HG03025 (cell line): Measurements from ENCODE around the gene CAMK2D.

Experiments used
- ATAC-seq: cut with Tn5 transposase; IDR thresholded peaks from one replicate; pipeline ENCODE4 v1.9.1; 2021; ENCODE audit warnings: mild to moderate bottlenecking, moderate library complexity; ENCODE audit not compliant: unreplicated experiment, low FRiP score

Gene CAMK2D

GRCh38 chr4:113616443-113616842, 145.1 kb downstream of the CAMK2D start:
- no peak for ATAC-seq

DNA sequence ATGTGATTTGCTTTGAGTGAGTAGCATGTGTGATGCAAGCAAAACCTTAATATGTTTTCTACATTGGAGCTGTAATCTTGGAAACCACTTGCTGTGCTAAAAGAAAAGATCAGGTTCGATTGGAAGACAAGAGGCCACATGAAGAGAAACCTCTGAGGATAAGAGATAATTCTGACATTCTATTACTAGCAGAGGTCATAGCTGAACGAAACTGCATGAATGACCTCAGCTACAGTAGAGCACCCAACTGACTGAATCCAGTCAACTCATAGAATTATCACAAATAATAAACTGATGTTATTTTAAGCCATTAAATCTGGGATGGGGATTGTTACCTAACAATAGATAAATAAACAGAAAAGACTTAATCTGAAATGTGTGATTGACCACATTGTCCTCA, 147.1 kb downstream of the CAMK2D start:
- no peak for ATAC-seq

DNA sequence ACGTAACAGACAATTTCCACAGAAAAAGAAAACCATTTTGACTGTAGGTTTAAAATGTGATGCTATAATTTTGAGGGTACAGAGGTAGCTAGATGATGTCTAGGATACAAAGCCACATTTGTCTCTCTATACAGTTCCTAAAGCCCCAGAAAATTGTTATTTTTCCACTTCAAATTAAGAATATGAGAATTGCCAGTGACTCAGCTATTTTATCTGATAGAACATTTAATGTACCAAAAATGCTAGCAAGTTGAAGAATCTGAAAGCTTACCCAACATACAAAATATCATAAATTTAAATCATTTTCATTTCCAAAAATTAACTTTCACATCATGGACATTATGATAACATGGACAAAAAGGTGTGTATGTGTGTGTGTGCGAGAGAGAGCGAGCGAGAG, 148.0 kb downstream of the CAMK2D start:
- ATAC-seq = no peak

DNA sequence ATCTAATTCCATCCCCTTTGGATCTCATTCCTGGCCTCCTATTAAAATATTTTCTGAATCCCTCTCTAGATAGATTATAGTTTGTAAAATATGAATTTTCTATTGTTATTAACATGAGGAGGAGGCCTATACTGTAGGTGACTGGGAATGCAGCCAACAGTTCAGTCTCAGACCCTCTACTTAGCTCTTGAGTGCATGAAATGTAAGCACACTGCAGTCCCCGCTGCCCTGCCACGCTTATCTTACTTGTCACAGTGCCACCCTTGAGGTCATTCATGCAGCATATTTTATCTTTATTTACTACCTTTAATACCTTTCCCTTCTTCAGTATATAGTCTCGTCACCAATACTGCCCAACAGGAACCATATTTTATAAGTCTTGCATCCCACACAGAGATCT, 151.0 kb downstream of the CAMK2D start:
- no peak for ATAC-seq

DNA sequence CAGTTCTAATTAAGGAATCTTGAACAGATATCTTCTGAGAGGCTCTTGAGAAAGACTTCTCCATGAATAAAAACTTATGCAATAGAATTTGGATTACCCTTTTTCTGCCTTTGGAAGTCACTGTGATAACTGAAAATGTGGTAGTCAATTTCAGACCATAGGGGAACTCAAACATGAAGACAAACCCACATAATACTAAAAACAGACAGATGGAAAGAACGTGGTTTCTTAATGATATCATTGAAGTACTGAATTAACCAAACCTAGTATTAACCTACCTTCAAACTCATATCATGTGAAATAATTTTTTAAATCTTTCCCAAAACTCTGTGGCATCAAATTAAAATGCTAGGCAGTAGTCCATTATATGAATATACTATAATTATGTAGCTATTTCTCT, 153.5 kb downstream of the CAMK2D start:
- no peak for ATAC-seq

DNA sequence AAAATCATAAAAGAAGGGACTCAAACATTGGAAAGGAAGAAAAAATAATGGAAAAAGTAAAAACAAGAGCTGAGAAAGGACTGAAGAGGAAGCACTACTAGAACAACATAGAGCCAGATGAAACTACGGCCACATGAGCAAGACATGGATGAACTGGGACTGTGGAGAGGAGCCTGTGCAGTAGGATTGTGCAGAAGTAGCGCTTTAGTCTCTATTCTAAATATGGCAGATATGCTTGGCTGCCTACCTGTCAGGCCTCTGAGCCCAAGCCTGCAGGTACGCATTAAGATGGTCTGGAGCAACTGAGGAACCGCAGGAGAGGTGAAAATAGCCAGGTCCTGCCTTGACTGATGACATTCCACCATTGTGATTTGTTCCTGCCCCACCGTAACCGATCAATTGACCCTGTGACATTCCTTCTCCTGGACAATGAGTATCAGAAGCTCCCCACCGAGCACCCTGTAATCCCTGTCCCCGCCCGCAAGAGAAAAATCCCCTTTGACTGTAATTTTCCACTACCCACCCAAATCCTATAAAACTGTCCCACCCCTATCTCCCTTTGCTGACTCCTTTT, 154.3 kb downstream of the CAMK2D start:
- ATAC-seq = no peak

- ATAC-seq = no peak
Measured at GRCh38 chr4:113604955-113605354, 156.6 kb downstream of the CAMK2D start.

DNA sequence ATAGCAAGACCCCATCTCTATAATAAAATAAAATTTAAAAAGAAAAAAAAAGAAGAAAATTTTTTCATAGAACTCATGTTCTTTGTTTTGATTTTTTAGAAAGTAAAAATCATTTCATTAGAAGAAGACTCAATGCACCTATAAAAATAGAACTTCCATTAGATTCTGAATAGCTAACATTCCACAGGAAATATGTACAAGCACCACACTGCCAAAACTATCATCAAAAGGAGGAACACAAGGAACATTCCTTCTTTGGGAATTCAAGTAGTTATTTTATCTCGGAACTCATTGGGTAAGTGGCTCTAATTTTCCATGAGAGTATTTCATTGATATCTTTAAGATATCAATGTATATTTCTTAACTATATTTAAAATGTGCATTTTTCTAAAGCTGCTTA, 157.6 kb downstream of the CAMK2D start:
- no peak for ATAC-seq

DNA sequence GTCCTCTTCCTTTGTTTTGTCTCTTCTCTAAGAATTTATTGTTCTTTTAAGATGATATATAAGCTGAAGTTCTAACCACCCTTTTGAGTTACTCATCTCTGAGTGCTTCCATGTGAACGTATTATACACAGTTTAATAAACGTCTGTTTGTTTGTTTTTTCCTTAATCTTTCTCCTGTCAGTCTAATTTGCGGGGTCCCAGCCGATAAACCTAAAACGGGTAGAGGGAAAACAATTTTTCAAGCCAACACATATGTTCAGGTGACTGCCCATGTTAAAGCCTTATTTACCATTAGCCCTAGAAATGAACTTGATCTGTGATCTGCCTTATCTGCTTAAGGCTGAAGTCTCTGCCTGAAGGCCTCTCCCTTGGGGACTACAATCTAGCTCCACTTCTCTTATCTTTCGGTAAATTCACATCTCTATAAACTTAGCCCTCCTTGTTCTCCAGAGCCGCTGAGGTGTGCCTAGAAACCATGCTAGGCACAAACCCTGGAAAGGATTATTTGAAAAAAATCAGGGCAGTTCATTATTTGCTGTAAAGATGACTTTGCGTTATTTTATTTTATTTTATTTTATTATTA, 158.8 kb downstream of the CAMK2D start:
- no peak for ATAC-seq

GRCh38 chr4:113601636-113602035, 159.9 kb downstream of the CAMK2D start:
- ATAC-seq = no peak

GRCh38 chr4:113596396-113596795, 165.1 kb downstream of the CAMK2D start:
- no peak for ATAC-seq

- no peak for ATAC-seq
Measured at GRCh38 chr4:113594231-113594556, 167.3 kb downstream of the CAMK2D start.

- peak; percentile 85 for ATAC-seq
Measured at GRCh38 chr4:113593400-113594230, 167.9 kb downstream of the CAMK2D start.

GRCh38 chr4:113591982-113592381, 169.6 kb downstream of the CAMK2D start:
- ATAC-seq = no peak

- peak; percentile 70 for ATAC-seq
Measured at GRCh38 chr4:113588895-113589668, 172.5 kb downstream of the CAMK2D start.

DNA sequence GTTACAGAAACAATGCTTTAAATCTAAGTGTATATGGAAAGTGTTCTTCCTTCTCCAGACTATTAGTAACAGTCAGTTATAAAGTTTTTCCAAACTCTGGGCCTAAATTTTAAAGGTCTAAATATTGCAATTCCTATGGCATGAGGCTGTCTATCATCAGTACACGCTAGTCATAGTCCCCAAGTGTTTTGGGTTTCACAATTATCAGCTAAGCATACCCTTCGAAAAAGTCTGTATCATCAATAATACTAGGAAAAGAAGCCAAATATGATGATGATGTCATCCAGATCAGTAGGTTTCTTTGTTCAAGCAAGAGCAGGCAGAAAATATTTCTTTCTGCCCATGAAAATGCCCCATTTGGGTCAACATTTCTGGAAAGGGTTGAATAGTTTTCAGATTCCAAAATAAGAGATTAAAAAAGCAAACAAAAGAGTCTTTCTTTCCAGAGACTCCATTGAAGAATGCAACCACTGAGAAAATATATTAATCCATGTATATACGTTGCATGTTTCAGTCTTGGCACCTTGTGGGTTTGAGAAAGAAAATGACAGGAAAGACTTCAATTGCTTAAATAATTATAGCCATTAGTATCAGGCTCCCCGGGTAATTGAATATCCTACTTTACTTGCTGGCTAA, 173.8 kb downstream of the CAMK2D start:
- no peak for ATAC-seq

GRCh38 chr4:113587156-113587555, 174.4 kb downstream of the CAMK2D start:
- ATAC-seq = no peak

- ATAC-seq = no peak
Measured at GRCh38 chr4:113586072-113586471, 175.5 kb downstream of the CAMK2D start.

DNA sequence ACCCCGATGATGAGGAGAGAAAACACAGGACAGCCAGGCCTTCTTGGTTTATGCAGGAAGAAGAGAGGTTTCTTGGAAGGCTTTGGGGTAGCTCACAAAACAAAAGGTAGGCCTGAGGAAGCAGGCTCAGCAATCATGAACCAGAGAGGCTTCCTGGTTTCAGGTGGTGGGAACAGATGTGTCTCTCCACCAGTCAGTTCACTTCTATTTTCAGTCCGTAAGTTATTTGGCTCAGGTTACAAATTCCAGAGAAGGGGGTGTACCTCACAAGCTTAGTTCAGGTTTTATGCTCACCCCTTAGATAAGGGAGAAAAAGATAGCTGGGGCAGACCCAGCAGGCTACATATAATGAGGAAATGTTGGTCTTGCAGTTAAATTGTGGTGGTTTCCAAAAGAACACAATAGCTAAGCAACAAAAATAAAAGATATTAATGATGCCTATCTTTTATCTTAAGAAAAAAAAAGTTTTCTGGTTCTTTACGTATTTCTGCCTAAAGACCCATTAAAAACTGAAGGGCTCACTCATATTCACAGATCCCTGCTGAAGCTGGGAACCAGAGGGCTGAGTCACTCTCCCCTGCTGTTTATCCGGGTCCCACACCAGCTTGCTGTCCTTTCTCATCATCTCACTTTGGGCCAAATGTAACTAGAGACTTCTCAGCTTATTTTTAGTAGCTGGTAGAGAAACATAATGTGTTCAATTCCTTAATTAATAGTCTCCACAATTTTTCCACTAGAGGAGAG, 177.0 kb downstream of the CAMK2D start:
- no peak for ATAC-seq

- ATAC-seq = no peak
Measured at GRCh38 chr4:113582737-113583136, 178.8 kb downstream of the CAMK2D start.
